Measurements from ENCODE around the gene RPH3AL.

The RPH3AL gene

DNA sequence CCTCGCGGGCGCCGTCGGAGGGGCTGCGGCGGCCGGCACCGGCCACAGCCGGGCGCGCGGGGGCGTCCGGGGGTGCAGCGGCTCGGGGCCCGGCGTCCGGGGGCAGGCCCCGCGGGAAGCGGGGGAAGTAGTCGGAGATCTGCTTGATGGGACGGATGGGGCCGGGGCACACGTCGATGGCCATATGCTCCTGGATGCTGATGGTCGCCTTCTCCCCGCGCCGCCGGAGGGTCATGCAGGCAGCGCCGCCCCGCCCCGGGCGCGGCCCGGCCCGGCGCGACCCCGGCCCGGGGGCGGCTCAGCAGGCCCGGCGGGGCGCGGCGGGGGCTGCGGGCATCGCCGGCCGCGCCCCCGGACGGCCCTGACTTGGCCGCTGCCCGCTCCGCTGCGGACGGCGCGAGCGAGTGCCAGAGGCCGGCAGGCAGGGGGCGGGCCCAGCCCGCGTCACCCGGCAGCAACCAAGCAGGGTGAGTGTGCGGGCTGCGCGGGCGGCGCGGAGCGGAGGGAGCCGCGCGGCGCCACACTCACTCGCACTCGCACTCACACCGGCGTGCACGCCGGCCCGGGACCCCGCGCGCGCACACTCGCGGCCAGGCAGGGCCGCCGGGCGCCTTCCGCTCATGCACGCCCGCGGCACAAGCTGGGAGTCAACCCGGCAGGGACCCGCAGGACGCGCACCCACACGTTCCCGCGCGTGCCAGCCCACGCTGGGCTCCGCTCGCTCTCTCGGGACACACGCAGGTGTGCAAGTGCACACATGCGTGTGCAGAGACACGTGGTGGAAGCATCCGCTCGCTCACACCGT lies 171.2 kb downstream of the RPH3AL start, which contains the start of gene DOC2B (continued):
- TF ChIP-seq ZBTB49 (tag by site-specific recombination; IDR thresholded peaks at IDR 0.05; ENCODE audit: low read depth) (no peak), ZBTB8A (tag by site-specific recombination; IDR thresholded peaks at IDR 0.05) (no peak), FEZF1 (tag by site-specific recombination; IDR thresholded peaks at IDR 0.05) (no peak), ZNF350 (tag by site-specific recombination; IDR thresholded peaks at IDR 0.05) (no peak), TRIM28 (IDR thresholded peaks at IDR 0.05; ENCODE audit: borderline replicate concordance, low read length) (no peak), ZNF621 (tag by site-specific recombination; IDR thresholded peaks at IDR 0.05) (no peak), HIC1 (tag by site-specific recombination; IDR thresholded peaks at IDR 0.05) (no peak), PATZ1 (tag by site-specific recombination; IDR thresholded peaks at IDR 0.05) (no peak), TCF7L2 (IDR thresholded peaks at IDR 0.05; ENCODE audit: borderline replicate concordance, low read depth, low read length) (no peak)

DNA sequence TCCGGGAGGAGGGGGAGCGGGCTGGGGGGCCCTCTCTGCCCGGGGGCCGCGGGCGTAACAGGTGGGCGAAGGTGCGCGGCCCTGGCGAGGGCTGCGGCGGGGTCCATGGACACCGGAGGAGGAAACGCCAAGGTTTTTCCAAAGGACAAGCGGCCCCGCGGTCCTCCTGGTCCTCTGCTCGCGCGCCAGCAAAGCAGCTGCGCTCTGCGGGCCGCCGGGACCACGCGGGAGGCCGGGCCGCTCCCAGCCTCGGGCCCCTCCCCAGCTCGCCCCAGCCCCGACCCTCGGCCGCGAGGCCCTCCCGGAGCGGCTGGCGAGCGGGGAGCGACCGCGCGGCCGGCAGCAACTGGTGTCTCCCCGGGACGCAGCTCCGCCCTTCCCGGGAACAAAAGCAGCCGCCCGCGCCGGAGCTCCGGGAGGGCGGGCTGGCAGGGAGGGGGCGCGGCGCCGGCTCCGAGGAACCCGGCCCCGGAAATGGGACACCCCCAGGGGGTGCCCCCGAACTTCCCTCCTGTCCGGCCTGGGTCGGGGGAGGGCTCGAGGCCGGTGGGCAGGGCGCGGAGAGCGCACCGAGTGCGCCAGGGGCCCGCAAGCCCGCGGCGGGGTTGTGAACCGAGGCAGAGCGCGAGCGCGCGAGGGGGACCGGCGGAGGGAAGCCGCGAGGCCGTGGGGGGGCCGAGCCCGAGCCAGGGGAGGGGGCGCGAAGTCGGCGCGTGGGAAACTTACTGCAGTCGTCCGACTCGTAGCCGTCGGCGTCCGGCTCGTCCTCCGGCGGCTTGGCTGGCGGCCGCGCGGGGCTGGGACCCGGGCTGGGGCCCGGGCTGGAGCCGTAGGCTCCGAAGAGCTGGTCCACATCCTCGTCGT lies 172.0 kb downstream of the RPH3AL start:
- peak overlapping the region; percentile 12 for H3K4me3 ChIP-seq (ENCODE audit: low read depth, low read length)
- H3K4me1 ChIP-seq (ENCODE audit: control insufficient read depth, insufficient read depth, low read length), result no peaks in the 10 kb centered on the region
- POLR2A ChIA-PET, result no interaction called here
- H3K27ac ChIP-seq (ENCODE audit: extremely low read depth, low read depth, low read length), result peak overlapping the region; percentile 7; the same call in 1 of the 2 replicates
- no peaks in the 10 kb centered on the region for H3K36me3 ChIP-seq (ENCODE audit: control insufficient read depth in 2 of 2, insufficient read depth in 1 of 2, low read length in 2 of 2)
- no peaks in the 10 kb centered on the region for H3K9me3 ChIP-seq (ENCODE audit: control insufficient read depth, insufficient read depth, low read depth, low read length)
- CTCF ChIA-PET, result no interaction called here
- TF ChIP-seq ZBTB11 (tag by site-specific recombination; conservative IDR thresholded peaks at IDR 0.05; ENCODE audit: low read depth) (peak; percentile 75), GLI2 (tag by site-specific recombination; IDR thresholded peaks at IDR 0.05; ENCODE audit: borderline replicate concordance, low read depth) (no peak), GLIS1 (tag by site-specific recombination; IDR thresholded peaks at IDR 0.05) (peak; percentile 85), SCRT2 (tag by site-specific recombination; IDR thresholded peaks at IDR 0.05) (peak; percentile 56; the same call in 1 of the 2 replicates), ZIC2 (tag by site-specific recombination; IDR thresholded peaks at IDR 0.05) (peak; percentile 67), ZBTB20 (tag by site-specific recombination; IDR thresholded peaks at IDR 0.05) (peak; percentile 12; the same call in 1 of the 2 replicates), KLF1 (tag by site-specific recombination; IDR thresholded peaks at IDR 0.05) (0 out of 2 replicates have a peak, but pooled peaks have one; percentile 21), ZNF404 (tag by site-specific recombination; IDR thresholded peaks at IDR 0.05) (no peak), ZNF610 (tag by site-specific recombination; IDR thresholded peaks at IDR 0.05; ENCODE audit: borderline replicate concordance) (no peak), IKZF3 (tag by site-specific recombination; IDR thresholded peaks at IDR 0.05) (peak; percentile 19; the same call in 1 of the 2 replicates), SP3 (tag by site-specific recombination; IDR thresholded peaks at IDR 0.05) (peak; percentile 47), ZFHX2 (tag by site-specific recombination; conservative IDR thresholded peaks at IDR 0.05) (no peak)
- TF ChIP-seq, protein P1, sequence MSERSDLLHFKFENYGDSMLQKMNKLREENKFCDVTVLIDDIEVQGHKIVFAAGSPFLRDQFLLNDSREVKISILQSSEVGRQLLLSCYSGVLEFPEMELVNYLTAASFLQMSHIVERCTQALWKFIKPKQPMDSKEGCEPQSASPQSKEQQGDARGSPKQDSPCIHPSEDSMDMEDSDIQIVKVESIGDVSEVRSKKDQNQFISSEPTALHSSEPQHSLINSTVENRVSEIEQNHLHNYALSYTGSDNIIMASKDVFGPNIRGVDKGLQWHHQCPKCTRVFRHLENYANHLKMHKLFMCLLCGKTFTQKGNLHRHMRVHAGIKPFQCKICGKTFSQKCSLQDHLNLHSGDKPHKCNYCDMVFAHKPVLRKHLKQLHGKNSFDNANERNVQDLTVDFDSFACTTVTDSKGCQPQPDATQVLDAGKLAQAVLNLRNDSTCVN (tag by site-specific recombination; optimal IDR thresholded peaks at IDR 0.05), result peak; percentile 44
